NT2/D1 (cell line): ENCODE measurements around the gene SOAT1.
A peak's percentile ranks its signal among the peaks of the same experiment; 100 is the strongest.
"Not testable (repeated sequence)": the region's sequence is repeated elsewhere in the genome, so short reads cannot be mapped to it uniquely, and the experiment has no call there.

Source experiments
- DNase-seq: peaks from one replicate; pipeline ENCODE4 v3.0.0-alpha.2; 2011; ENCODE audit warnings: low read depth, low spot score
- H3K27me3 ChIP-seq: 2 replicates; pipeline ENCODE4 v1.6.0; 2011; ENCODE audit warnings: mild to moderate bottlenecking; ENCODE audit not compliant: insufficient read length, insufficient read depth
- H3K36me3 ChIP-seq: 2 replicates; pipeline ENCODE4 v1.6.1; 2011; ENCODE audit warnings: mild to moderate bottlenecking, low read length, mixed read lengths; ENCODE audit not compliant: insufficient read depth, insufficient read length
- H3K4me1 ChIP-seq: 2 replicates; pipeline ENCODE4 v1.5.1; 2011; ENCODE audit not compliant: insufficient read depth, insufficient read length
- H3K4me3 ChIP-seq: 2 replicates; pipeline ENCODE4 v1.5.1; 2011; ENCODE audit warnings: low read depth; ENCODE audit not compliant: insufficient read length
- H3K9ac ChIP-seq: 2 replicates; pipeline ENCODE4 v1.6.0; 2011; ENCODE audit warnings: low read depth; ENCODE audit not compliant: insufficient read length
- H3K9me3 ChIP-seq: 2 replicates; pipeline ENCODE4 v1.5.1; 2011; ENCODE audit warnings: mild to moderate bottlenecking, low read length; ENCODE audit not compliant: insufficient read depth
- SUZ12 ChIP-seq: IDR thresholded peaks from 2 replicates; pipeline ENCODE4 v1.6.1; 2011; ENCODE audit not compliant: insufficient read length, insufficient read depth; ENCODE audit errors: extremely low read depth
- YY1 ChIP-seq: IDR thresholded peaks from 2 replicates; pipeline ENCODE4 v1.6.1; 2011; ENCODE audit not compliant: insufficient read length, insufficient read depth
- ZNF274 ChIP-seq: IDR thresholded peaks from 2 replicates; pipeline ENCODE4 v1.6.1; 2011; ENCODE audit warnings: mild to moderate bottlenecking, low read depth, low read length

Gene SOAT1

GRCh38 chr1:179351281-179351680, 57.7 kb downstream of the SOAT1 start:
- Histone ChIP-seq H3K36me3 (peaks cover 60% of the 10 kb centered on the region), H3K27me3 (no peaks in the 10 kb centered on the region), H3K9ac (no peak overlapping the region), H3K4me3 (no peak overlapping the region), H3K9me3 (no peaks in the 10 kb centered on the region), H3K4me1 (no peaks in the 10 kb centered on the region)
- DNase-seq: no peak
- TF ChIP-seq SUZ12: no peak
- TF ChIP-seq YY1: no peak
- TF ChIP-seq ZNF274: no peak

GRCh38 chr1:179352236-179352635, 58.6 kb downstream of the SOAT1 start:
- H3K27me3 ChIP-seq: no peaks in the 10 kb centered on the region
- H3K9ac ChIP-seq: no peak overlapping the region
- H3K36me3 ChIP-seq: peaks cover 55% of the 10 kb centered on the region
- TF ChIP-seq SUZ12 (no peak), ZNF274 (no peak), YY1 (no peak)
- no peaks in the 10 kb centered on the region for H3K4me1 ChIP-seq
- no peaks in the 10 kb centered on the region for H3K9me3 ChIP-seq
- DNase-seq: no peak
- H3K4me3 ChIP-seq: no peak overlapping the region

GRCh38 chr1:179353546-179353945, 59.9 kb downstream of the SOAT1 start:
- no peaks in the 10 kb centered on the region for H3K27me3 ChIP-seq
- DNase-seq: no peak
- H3K9ac ChIP-seq: no peak overlapping the region
- no peak overlapping the region for H3K4me3 ChIP-seq
- no peak for TF ChIP-seq YY1
- TF ChIP-seq ZNF274: no peak
- no peak for TF ChIP-seq SUZ12
- no peaks in the 10 kb centered on the region for H3K9me3 ChIP-seq
- H3K4me1 ChIP-seq: no peaks in the 10 kb centered on the region
- peaks cover 45% of the 10 kb centered on the region for H3K36me3 ChIP-seq

GRCh38 chr1:179361631-179362030, 68.0 kb downstream of the SOAT1 start:
- not testable (repeated sequence) for H3K36me3 ChIP-seq, H3K4me1 ChIP-seq, H3K9me3 ChIP-seq, H3K9ac ChIP-seq, DNase-seq, H3K4me3 ChIP-seq, H3K27me3 ChIP-seq

GRCh38 chr1:179365342-179366092, 71.9 kb downstream of the SOAT1 start, which contains the start of gene AXDND1:
TSS of gene AXDND1 (plus strand) at chr1:179365971. CDS start at chr1:179366510, 539 bp downstream.
- no peaks in the 10 kb centered on the region for H3K27me3 ChIP-seq
- TF ChIP-seq SUZ12: no peak
- no peak for TF ChIP-seq ZNF274
- no peak for TF ChIP-seq YY1
- peak within 1 kb of the TSS; percentile 95 for H3K4me3 ChIP-seq
- no peaks in the 10 kb centered on the region for H3K4me1 ChIP-seq
- H3K9ac ChIP-seq: peak within 1 kb of the TSS; percentile 91
- H3K9me3 ChIP-seq: no peaks in the 10 kb centered on the region
- H3K36me3 ChIP-seq: no peaks in the 10 kb centered on the region
- peak; percentile 68 for DNase-seq

GRCh38 chr1:179366093-179366800, 72.7 kb downstream of the SOAT1 start:
- TF ChIP-seq YY1: no peak
- TF ChIP-seq SUZ12: no peak
- no peak for TF ChIP-seq ZNF274
- H3K4me1 ChIP-seq: no peaks in the 10 kb centered on the region
- H3K27me3 ChIP-seq: no peaks in the 10 kb centered on the region
- no peaks in the 10 kb centered on the region for H3K36me3 ChIP-seq
- H3K9me3 ChIP-seq: no peaks in the 10 kb centered on the region
- peak overlapping the region; percentile 91 for H3K9ac ChIP-seq
- H3K4me3 ChIP-seq: peak overlapping the region; percentile 95
- peak; percentile 8 for DNase-seq

- H3K27me3 ChIP-seq: no peaks in the 10 kb centered on the region
- no peak for TF ChIP-seq ZNF274
- no peak for TF ChIP-seq YY1
- no peak for TF ChIP-seq SUZ12
- DNase-seq: peak; percentile 57
- H3K9me3 ChIP-seq: no peaks in the 10 kb centered on the region
- no peak overlapping the region for H3K9ac ChIP-seq
- no peak overlapping the region for H3K4me3 ChIP-seq
- H3K36me3 ChIP-seq: no peaks in the 10 kb centered on the region
- H3K4me1 ChIP-seq: no peaks in the 10 kb centered on the region
Observed at GRCh38 chr1:179369751-179370341, 76.2 kb downstream of the SOAT1 start.
